ENCODE measurements around the gene CACNG1.

The CACNG1 gene

GRCh38 chr17:67044016-67044772 lies at the start of gene CACNG1:
TSS of gene CACNG1 (plus strand) at chr17:67044554. CDS start at chr17:67044661, 107 bp downstream.
- DNase-seq (ENCODE audit: low read depth, low spot score) = no peak
- H3K4me3 ChIP-seq (ENCODE audit: low read depth, low read length) = no peak within 1 kb of the TSS
- no peak for TF ChIP-seq CTCF (IDR thresholded peaks at IDR 0.05; ENCODE audit: low read depth, low read length)
- in situ Hi-C loops (cut with HindIII; ENCODE audit: low sequenced_read_pairs) = no loop called here

- no peak overlapping the region for H3K4me3 ChIP-seq (ENCODE audit: low read depth, low read length)
- no peak for DNase-seq (ENCODE audit: low read depth, low spot score)
- in situ Hi-C loops (cut with HindIII; ENCODE audit: low sequenced_read_pairs) = no loop called here
- TF ChIP-seq CTCF (IDR thresholded peaks at IDR 0.05; ENCODE audit: low read depth, low read length) = no peak
These were observed 49.3 kb upstream of the CACNG1 start for GRCh38 chr17:66994930-66995535.

GRCh38 chr17:66995944-66996343 lies 48.4 kb upstream of the CACNG1 start:
- in situ Hi-C loops (cut with HindIII; ENCODE audit: low sequenced_read_pairs) = no loop called here
- no peak overlapping the region for H3K4me3 ChIP-seq (ENCODE audit: low read depth, low read length)
- no peak for DNase-seq (ENCODE audit: low read depth, low spot score)
- no peak for TF ChIP-seq CTCF (IDR thresholded peaks at IDR 0.05; ENCODE audit: low read depth, low read length)

- DNase-seq (ENCODE audit: low read depth, low spot score) = no peak
- no peak for TF ChIP-seq CTCF (IDR thresholded peaks at IDR 0.05; ENCODE audit: low read depth, low read length)
These were observed 47.4 kb upstream of the CACNG1 start for GRCh38 chr17:66996926-66997325.

GRCh38 chr17:67003231-67003630 lies 41.1 kb upstream of the CACNG1 start:
- TF ChIP-seq CTCF (IDR thresholded peaks at IDR 0.05; ENCODE audit: low read depth, low read length) = no peak
- DNase-seq (ENCODE audit: low read depth, low spot score) = no peak
- in situ Hi-C loops (cut with HindIII; ENCODE audit: low sequenced_read_pairs) = no loop called here
- no peak overlapping the region for H3K4me3 ChIP-seq (ENCODE audit: low read depth, low read length)

More at GRCh38 chr17:66996926-66997325, 47.4 kb upstream of the CACNG1 start:
- in situ Hi-C loops (cut with HindIII; ENCODE audit: low sequenced_read_pairs) = no loop called here
- H3K4me3 ChIP-seq (ENCODE audit: low read depth, low read length) = no peak overlapping the region

GRCh38 chr17:67004181-67004580 lies 40.2 kb upstream of the CACNG1 start:
- no peak overlapping the region for H3K4me3 ChIP-seq (ENCODE audit: low read depth, low read length)
- no peak for TF ChIP-seq CTCF (IDR thresholded peaks at IDR 0.05; ENCODE audit: low read depth, low read length)
- in situ Hi-C loops (cut with HindIII; ENCODE audit: low sequenced_read_pairs) = no loop called here
- DNase-seq (ENCODE audit: low read depth, low spot score) = no peak

All from astrocyte of the spinal cord (primary cell).